ENCODE measurements around the gene PTTG1IP2.

Gene PTTG1IP2

GRCh38 chr7:90433221-90433620 is 36.2 kb upstream of the PTTG1IP2 start:
- H3K4me3 ChIP-seq (ENCODE audit: control insufficient read depth, low read depth, low read length) = no peak overlapping the region
- no peak for TF ChIP-seq CTCF (IDR thresholded peaks at IDR 0.05; ENCODE audit: control insufficient read depth, insufficient read depth, low read depth, low read length, missing control alignments)
- no peak for DNase-seq (ENCODE audit: low read depth)

- no peak for DNase-seq (ENCODE audit: low read depth)
- no peak overlapping the region for H3K4me3 ChIP-seq (ENCODE audit: control insufficient read depth, low read depth, low read length)
- no peak for TF ChIP-seq CTCF (IDR thresholded peaks at IDR 0.05; ENCODE audit: control insufficient read depth, insufficient read depth, low read depth, low read length, missing control alignments)
These were observed 23.8 kb upstream of the PTTG1IP2 start for GRCh38 chr7:90445633-90446032.

- H3K4me3 ChIP-seq (ENCODE audit: control insufficient read depth, low read depth, low read length) = no peak overlapping the region
- TF ChIP-seq CTCF (IDR thresholded peaks at IDR 0.05; ENCODE audit: control insufficient read depth, insufficient read depth, low read depth, low read length, missing control alignments) = no peak
- no peak for DNase-seq (ENCODE audit: low read depth)
These were observed 23.1 kb upstream of the PTTG1IP2 start for GRCh38 chr7:90446137-90446899.

- no peak for DNase-seq (ENCODE audit: low read depth)
- no peak overlapping the region for H3K4me3 ChIP-seq (ENCODE audit: control insufficient read depth, low read depth, low read length)
- TF ChIP-seq CTCF (IDR thresholded peaks at IDR 0.05; ENCODE audit: control insufficient read depth, insufficient read depth, low read depth, low read length, missing control alignments) = no peak
These were observed 16.1 kb upstream of the PTTG1IP2 start for GRCh38 chr7:90453259-90453891.

- no peak overlapping the region for H3K4me3 ChIP-seq (ENCODE audit: control insufficient read depth, low read depth, low read length)
- TF ChIP-seq CTCF (IDR thresholded peaks at IDR 0.05; ENCODE audit: control insufficient read depth, insufficient read depth, low read depth, low read length, missing control alignments) = no peak
- DNase-seq (ENCODE audit: low read depth) = no peak
These were observed 15.5 kb upstream of the PTTG1IP2 start for GRCh38 chr7:90453931-90454330.

GRCh38 chr7:90455163-90456030 is 14.0 kb upstream of the PTTG1IP2 start:
- DNase-seq (ENCODE audit: low read depth) = no peak
- TF ChIP-seq CTCF (IDR thresholded peaks at IDR 0.05; ENCODE audit: control insufficient read depth, insufficient read depth, low read depth, low read length, missing control alignments) = peak; percentile 63
- H3K4me3 ChIP-seq (ENCODE audit: control insufficient read depth, low read depth, low read length) = peak overlapping the region; percentile 25

Data from AG09309 (cell line).